HFFc6 (cell line): ENCODE measurements around the gene DAPK1. TPM values are rescaled to one million over a fixed set of nuclear protein-coding genes. Genes with fewer than 3 reads are reported as not detected.

Experiments used
- DNase-seq: peaks from one replicate; pipeline ENCODE4 v3.0.0-alpha.2; 2018
- H3K27ac Mint-ChIP-seq: 2 replicates; pipeline ENCODE4 v1.8.0; 2020; ENCODE audit warnings: mild to moderate bottlenecking, mixed read lengths
- H3K27me3 Mint-ChIP-seq: 2 replicates; pipeline ENCODE4 v1.8.0; 2021; ENCODE audit warnings: mild to moderate bottlenecking, moderate library complexity, mixed read lengths; ENCODE audit not compliant: insufficient read depth
- H3K36me3 Mint-ChIP-seq: 2 replicates; pipeline ENCODE4 v1.8.0; 2021; ENCODE audit warnings: low read depth, mixed read lengths
- H3K4me1 Mint-ChIP-seq: 2 replicates; pipeline ENCODE4 v1.8.0; 2020; ENCODE audit warnings: low read depth, mixed read lengths
- H3K4me3 Mint-ChIP-seq: 2 replicates; pipeline ENCODE4 v1.8.0; 2020; ENCODE audit warnings: mild to moderate bottlenecking, moderate library complexity, mixed read lengths
- H3K9me3 Mint-ChIP-seq: 2 replicates; pipeline ENCODE4 v1.8.0; 2020; ENCODE audit warnings: mild to moderate bottlenecking, mixed read lengths
- total RNA-seq, 6 experiments: library from RNA; stranded (reverse); fragmentation: NEBNext Ultra II Directional; extraction: Animal tissue kit (Norgen Biotek cat#: 25700); gene quantifications; 2 replicates in 1 of 6; 3 replicates in 5 of 6; pipeline ENCODE4 v1.2.3, GENCODE V29; 2021
- TF ChIP-seq, protein P1 (sequence below): fragments of 200-600 bp; sonication (generic); IDR thresholded peaks from 2 replicates; pipeline ENCODE4 v1.5.0; 2021; ENCODE audit warnings: antibody characterized with exemption, mild to moderate bottlenecking

Gene DAPK1
- total RNA-seq, 6 experiments from 2014 or later: 0.06 to 0.36 (median 0.18) TPM

DNA sequence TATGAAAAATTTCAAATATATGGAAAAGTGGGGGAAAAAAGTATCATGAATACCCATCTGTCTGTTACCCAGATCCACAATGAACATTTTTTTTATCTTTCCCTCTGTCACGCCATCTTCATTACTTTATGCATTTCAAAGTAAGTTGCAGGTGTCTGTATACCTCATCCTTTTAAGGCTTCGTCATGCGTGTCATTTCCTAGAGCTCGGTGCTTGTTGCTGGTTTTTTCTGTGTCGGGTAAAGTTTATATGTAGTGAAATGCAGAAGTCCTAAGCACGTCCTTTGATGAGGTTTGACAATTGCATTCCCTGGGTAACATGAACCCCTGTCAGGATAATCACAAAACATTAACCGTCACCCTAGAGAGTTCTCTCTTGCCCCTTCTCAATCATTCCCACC lies 52.1 kb downstream of the DAPK1 start:
- H3K4me1 Mint-ChIP-seq: peaks cover 5% of the 10 kb centered on the region; the same call in 1 of the 2 replicates
- peaks cover 4% of the 10 kb centered on the region for H3K27me3 Mint-ChIP-seq
- TF ChIP-seq, protein P1, sequence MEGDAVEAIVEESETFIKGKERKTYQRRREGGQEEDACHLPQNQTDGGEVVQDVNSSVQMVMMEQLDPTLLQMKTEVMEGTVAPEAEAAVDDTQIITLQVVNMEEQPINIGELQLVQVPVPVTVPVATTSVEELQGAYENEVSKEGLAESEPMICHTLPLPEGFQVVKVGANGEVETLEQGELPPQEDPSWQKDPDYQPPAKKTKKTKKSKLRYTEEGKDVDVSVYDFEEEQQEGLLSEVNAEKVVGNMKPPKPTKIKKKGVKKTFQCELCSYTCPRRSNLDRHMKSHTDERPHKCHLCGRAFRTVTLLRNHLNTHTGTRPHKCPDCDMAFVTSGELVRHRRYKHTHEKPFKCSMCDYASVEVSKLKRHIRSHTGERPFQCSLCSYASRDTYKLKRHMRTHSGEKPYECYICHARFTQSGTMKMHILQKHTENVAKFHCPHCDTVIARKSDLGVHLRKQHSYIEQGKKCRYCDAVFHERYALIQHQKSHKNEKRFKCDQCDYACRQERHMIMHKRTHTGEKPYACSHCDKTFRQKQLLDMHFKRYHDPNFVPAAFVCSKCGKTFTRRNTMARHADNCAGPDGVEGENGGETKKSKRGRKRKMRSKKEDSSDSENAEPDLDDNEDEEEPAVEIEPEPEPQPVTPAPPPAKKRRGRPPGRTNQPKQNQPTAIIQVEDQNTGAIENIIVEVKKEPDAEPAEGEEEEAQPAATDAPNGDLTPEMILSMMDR: no peak
- no peaks in the 10 kb centered on the region for H3K9me3 Mint-ChIP-seq
- no peak overlapping the region for H3K27ac Mint-ChIP-seq
- no peaks in the 10 kb centered on the region for H3K36me3 Mint-ChIP-seq
- H3K4me3 Mint-ChIP-seq: no peak overlapping the region
- DNase-seq: no peak

DNA sequence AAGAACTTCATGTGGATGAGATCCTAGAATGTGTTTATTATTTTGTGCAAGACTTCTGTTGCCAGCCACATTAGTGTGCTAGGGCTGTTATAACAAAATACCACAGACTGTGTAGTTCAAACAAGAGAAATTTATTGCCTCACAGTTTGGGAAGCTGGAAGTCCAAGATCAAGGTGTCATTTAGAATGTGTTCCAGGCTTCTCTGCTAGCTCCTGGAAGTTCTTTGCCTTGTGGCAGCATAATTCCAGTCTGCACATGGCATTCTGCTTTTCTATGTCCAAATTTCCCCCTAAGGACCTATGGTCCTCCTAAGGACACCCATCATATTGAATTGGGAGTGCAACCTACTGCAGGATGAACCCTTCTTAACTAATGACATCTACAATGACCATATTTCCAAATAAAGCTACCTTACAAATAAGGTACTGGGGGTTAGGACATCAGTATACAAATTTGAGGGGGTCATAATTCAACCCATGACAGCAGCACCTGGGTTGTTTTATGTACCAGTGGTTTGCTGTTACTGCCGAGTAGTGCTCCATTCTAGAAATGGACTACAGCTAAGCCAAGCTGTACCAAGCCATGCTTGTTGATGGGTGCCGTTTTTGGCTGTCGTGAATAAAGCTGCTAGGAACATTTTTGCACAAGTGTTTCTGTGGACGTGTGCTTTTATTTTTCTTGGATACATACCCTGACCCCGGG lies 52.7 kb downstream of the DAPK1 start:
- H3K27ac Mint-ChIP-seq: no peak overlapping the region
- no peaks in the 10 kb centered on the region for H3K36me3 Mint-ChIP-seq
- TF ChIP-seq, protein P1: no peak
- peaks cover 5% of the 10 kb centered on the region; the same call in 1 of the 2 replicates for H3K4me1 Mint-ChIP-seq
- H3K27me3 Mint-ChIP-seq: peaks cover 4% of the 10 kb centered on the region
- no peaks in the 10 kb centered on the region for H3K9me3 Mint-ChIP-seq
- no peak for DNase-seq
- H3K4me3 Mint-ChIP-seq: no peak overlapping the region

DNA sequence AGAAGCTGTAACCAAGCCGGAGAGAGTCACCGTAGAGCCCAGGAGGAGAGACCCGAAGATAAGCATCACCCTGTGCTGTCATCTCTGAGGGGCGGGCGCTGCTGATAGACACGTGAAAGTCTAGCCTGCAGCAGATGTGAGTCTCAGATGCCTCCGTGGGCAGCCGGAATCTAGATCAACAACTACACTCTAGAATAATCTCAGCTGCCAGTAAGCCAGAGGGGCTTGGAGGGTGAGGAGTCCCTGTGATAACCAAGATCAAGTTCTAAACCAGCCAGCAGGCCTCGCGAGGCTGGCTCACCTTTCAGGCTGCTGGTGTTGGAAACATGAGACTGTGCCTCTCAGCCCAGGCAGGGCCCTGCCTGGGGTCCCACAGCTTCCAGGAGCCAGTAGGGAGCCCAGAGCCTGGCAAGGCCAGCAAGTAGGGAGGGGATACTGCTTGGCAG lies 54.1 kb downstream of the DAPK1 start:
- Mint-ChIP-seq H3K9me3 (no peaks in the 10 kb centered on the region), H3K4me1 (no peaks in the 10 kb centered on the region), H3K27me3 (peaks cover 6% of the 10 kb centered on the region), H3K36me3 (no peaks in the 10 kb centered on the region), H3K4me3 (no peak overlapping the region), H3K27ac (no peak overlapping the region)
- no peak for DNase-seq
- TF ChIP-seq, protein P1: no peak

DNA sequence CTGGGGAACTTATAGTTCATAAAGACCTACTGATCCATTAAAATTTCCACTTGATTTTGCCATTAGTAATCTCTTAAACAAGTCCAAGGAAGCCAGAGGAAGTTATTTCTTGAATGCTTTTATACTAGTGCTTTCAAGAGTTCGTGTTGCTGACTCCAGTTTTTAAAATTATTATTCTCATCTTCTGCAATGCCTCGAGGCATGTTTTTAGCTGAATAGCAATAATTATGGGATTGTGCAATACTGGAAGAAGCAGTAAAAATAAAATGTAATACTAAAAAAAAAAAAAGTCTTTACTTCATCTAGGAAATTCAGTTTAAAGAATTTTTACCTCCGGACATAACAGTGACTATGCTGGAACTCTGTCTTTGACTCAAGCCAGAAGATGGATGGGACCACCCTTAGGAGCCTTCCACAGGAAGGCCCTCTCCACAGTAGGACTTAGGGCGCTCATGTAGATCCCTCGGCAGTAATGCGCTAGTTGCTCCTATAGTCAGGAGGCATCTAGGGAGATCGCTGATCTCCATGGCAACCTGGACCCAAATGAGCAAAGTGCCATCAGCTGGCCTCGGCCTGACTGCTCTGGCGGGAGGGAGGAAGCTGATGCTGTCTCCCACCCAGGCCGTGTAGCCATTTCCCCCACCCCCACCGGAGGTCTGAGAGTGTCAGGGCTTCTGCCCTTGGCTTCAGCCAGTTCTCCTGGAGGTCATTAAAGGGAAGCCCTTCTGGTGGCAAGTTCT lies 56.7 kb downstream of the DAPK1 start:
- Mint-ChIP-seq H3K27me3 (peaks cover 6% of the 10 kb centered on the region; the same call in 1 of the 2 replicates), H3K36me3 (no peaks in the 10 kb centered on the region), H3K9me3 (no peaks in the 10 kb centered on the region), H3K27ac (no peak overlapping the region), H3K4me3 (no peak overlapping the region), H3K4me1 (no peaks in the 10 kb centered on the region)
- peak; percentile 24 for DNase-seq
- TF ChIP-seq, protein P1: no peak

DNA sequence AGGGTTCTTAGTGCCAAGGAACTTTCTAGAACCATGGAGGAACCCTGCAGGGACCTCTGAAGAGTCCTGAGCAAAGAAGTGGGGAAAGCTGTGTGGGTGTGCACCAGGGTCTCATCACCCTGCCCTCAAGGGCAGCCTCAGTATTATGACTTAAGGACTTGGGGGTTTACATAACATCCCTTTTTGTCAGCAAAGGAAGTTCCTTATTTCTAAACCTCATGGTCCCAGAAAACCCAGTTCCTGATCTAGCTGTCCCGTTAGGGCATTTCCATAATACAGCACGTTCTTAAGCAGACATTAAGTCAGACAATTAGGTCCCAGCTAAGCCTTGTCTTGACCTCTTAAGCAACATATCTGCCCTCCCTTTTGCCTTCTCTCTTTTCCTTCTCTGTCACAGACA lies 57.3 kb downstream of the DAPK1 start:
- H3K36me3 Mint-ChIP-seq: no peaks in the 10 kb centered on the region
- H3K4me1 Mint-ChIP-seq: no peaks in the 10 kb centered on the region
- H3K4me3 Mint-ChIP-seq: no peak overlapping the region
- H3K27ac Mint-ChIP-seq: no peak overlapping the region
- H3K9me3 Mint-ChIP-seq: no peaks in the 10 kb centered on the region
- no peak for DNase-seq
- TF ChIP-seq, protein P1: no peak
- H3K27me3 Mint-ChIP-seq: peaks cover 8% of the 10 kb centered on the region
